GM11168 (cell line): Measurements from ENCODE around the gene STARD10.

Source experiments
- in situ Hi-C: fragments of 300-500 bp; cut with MboI; formaldehyde crosslinking; loops from one replicate; pipeline ENCODE4 v1.12.0; 2022; ENCODE audit warnings: low sequenced_read_pairs; ENCODE audit not compliant: unreplicated experiment

The STARD10 gene

DNA sequence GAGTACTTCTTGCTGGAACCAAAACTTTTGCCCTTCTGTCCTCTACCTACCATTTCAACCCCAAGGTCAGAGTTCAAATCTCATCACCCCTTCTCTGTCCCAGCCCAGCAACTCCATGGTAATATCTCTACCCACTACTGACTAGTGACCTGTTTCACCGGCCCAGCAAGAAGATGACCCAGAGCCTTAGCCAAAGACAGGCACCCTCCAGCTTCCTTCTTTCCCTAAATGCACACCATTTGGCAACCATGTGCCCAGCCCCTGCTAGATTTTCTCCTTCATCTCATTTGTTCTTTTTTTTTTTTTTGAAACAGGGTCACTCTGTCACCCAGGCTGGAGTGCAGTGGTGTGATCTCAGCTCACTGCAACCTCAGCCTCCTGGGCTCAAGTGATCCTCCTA lies 56.5 kb downstream of the STARD10 start:
- in situ Hi-C loops = no loop called here

- in situ Hi-C loops = no loop called here
Observed at GRCh38 chr11:72736452-72737069, 57.3 kb downstream of the STARD10 start.

GRCh38 chr11:72735495-72736027 lies 58.3 kb downstream of the STARD10 start:
- in situ Hi-C loops = no loop called here

- in situ Hi-C loops = no loop called here
Observed at GRCh38 chr11:72732329-72732728, 61.5 kb downstream of the STARD10 start.

DNA sequence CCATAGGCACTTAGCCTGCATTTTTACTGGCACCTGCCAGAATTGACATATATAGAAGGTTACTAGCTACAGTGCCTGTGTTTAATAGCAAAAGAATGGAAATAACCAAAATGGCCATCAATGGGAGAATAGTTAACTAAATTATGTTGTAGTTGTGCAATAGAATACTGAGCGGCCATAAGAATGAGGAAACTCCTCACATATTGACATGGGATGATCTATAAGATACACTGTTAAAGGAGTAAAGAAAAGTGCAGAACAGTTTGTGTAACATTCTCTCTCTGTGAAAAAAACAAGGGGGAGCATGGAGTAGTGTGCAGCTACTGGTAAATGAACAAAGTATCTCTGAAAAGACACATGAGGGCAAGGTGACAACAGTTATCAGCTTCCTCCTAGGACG lies 63.1 kb downstream of the STARD10 start:
- in situ Hi-C loops = no loop called here

DNA sequence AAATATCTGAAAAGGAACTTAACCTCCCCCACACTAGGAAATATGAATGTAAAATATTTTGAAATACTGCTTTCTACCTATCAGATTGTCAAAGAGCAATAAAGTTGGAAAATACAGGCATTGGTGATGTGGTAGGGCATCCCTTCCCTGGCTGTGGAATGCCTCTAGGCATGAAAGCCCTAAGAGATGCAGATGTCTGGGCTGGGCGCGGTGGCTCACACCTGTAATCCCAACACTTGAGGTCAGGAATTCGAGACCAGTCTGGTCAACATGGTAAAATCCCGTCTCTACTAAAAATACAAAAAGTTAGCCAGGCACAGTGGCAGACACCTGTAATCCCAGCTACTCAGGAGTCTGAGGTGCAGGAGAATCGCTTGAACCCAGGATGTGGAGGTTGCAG lies 63.6 kb downstream of the STARD10 start:
- in situ Hi-C loops = no loop called here

DNA sequence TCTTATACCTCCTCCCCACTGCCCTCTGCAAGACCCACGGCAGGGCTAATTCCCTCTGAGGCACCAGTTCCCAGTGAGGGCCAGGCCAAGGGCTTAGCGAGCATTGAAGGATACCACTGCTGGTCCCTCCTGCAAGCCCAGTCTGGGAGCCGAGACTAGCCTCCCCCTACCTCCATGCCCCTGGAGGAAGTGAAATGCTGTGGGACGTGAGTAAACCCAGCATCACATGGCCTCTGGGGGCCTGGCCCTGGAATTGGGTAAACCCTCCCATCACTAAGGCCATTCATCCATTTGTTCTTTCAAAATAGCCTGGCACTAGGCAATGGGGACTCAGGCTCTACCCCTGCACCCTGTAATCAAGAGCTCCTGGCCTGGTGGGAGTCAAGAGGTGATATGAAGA lies 66.3 kb downstream of the STARD10 start:
- in situ Hi-C loops = loop anchor here (5.0 kb wide), 1 partner anchor 70 kb away; no protein-coding TSS in a partner anchor

DNA sequence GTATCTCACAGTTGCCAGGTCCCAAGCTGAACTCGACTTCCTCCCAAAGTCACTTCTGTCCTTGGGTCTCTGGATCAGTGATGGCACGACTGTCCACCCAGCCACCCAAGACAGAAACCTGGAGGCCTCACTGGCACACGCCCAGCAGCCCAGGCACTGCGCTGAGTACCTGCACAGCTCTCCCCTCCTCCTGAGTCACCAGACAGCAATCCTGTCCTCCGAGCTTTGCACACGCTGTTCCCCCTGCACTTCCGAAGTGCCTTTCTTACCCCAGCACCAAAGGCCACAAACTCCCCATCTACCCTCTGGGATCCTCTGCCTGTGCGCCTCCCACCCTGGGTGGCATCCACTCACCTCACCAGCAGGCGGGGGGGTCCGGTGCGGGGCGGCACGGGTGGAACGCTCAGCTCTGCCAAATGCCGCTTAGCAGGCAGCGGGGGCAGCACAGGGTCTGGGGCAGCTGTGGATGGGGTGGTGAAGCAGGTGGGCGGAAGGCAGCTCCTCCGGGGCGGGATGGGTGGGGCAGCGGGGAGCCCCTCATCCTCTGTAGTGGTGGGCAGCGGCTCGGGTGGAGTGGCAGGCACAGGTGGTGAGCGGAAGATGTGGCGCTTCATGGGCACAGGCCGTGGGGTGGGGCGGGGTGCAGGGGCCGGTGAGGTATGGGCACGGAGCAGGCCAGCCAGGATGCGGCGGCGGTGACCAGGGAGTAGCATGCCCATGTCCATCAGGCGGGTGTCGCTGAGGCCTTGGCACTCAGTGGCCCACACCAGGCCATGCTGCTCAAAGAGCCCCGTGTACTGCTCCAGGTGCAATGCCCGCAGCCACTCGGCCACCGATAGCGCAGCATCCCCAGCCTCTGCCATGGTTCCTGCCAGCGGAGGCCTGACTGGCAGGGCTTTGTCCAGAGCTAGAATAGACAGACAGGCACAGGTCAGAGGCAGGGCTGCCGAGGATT lies 67.3 kb downstream of the STARD10 start:
- in situ Hi-C loops = loop anchor here (5.0 kb wide), 1 partner anchor 71 kb away; no protein-coding TSS in a partner anchor

DNA sequence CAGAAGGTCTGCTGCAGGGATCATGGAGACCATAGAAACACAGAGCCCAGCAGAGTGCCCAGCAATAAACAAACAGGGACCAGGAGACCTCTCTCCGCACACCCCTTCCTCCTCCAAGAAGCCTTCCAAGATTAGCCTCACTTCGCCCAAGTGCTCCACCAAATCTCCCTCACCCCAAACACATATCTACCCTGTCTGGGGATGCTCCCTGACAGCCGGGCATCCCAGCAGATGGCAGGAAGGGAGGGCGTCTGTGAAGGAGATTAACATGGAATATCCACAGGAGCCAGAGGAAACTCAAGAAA lies 68.2 kb downstream of the STARD10 start:
- in situ Hi-C loops = loop anchor here (5.0 kb wide), 1 partner anchor 72 kb away; no protein-coding TSS in a partner anchor

GRCh38 chr11:72724851-72725723 lies 68.8 kb downstream of the STARD10 start:
- in situ Hi-C loops = loop anchor here (5.0 kb wide), 1 partner anchor 72 kb away; no protein-coding TSS in a partner anchor

DNA sequence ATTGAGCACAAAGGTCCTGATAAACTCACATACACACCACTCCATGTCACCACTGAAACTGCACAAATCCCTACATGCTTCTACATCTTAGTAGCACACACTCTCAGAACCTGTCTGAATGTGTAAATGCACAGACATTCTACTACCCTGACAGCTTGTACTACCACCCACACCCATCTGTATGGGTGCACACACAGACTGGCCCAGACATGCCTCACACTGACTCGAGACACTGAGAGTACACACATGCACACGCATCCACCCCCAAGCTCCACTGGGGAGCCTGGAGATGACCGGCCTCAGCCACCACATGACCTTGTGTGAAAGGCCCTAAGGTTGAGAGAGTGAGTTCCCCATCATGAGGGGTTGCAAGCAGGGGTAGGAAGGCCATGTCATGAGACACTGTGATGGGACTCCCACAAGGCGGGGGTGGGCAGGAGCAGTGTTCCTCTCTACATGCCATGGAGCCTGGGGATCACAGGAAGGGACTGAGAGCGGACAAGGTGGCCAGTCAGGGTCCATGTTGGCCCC lies 69.8 kb downstream of the STARD10 start:
- in situ Hi-C loops = no loop called here

DNA sequence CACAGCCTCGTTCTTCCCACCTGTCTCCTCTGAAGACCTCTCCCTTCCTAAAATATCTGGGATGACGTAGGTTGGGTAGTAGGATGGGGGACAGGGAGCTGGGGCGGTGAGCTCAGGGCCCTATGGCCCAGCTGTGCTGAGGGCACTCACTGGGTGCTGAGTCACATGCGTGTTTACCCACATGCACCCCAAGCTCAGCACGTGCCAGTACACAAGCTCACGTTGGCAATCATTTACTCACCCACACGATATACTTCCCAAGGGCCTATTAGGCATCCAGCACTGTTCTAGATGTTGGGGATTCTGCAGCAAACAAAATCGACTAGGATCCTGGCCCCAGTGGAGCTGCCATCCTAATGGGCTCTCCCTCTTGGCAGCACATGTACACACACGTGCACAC lies 70.3 kb downstream of the STARD10 start:
- in situ Hi-C loops = no loop called here

DNA sequence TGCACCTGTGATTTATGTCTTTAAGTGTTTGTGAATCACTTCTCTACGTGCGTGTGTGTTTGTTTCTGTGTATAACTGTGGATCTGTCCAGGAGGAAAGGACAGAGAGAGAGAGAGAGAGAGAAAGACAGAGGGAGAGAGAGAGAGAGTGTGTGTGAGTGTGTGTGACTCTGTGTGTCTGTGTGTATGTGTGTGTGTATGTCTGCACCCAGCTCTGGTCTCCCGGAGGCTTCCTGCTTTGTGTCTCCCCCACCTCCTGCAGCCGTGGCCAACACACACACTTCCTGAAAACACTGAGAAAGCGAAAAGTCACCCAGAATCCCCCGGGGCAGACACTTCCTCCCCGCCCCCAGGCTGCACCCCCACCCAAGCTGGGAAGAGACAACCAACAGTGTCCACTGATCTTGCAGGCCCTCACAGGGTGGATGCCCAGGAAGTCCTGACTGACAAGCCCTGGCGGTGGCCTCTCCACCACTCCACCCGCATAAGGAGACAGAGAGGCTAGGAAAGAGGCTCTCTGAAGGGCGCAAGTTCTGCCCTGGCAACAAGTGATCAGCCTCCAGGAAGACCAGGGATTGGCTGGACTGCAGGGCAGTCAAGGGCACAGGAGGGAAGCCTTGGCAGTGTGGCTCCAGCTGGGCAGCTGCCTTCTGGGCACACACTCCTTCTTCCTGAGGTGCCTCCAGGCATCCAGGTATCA lies 71.6 kb downstream of the STARD10 start:
- in situ Hi-C loops = no loop called here

DNA sequence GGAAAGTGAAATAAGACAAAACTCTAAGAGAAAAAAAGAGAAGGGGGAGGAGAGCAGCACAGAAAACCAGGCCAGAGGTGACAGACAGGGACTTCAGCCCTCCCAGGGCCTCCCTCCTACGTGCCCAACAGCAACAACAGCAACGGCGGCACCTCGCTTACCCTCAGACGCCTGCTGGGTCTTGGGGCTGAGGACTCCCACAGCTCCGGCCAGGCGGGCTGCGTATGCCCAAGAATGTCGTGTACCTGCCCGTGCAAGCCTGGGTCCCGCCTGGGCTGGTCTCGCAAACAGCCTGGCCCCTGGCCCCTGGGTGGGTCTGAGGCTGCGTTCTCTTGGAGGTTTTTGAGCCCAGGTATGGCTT lies 72.2 kb downstream of the STARD10 start:
- in situ Hi-C loops = no loop called here

- in situ Hi-C loops = no loop called here
Observed at GRCh38 chr11:72721276-72721675, 72.6 kb downstream of the STARD10 start.

DNA sequence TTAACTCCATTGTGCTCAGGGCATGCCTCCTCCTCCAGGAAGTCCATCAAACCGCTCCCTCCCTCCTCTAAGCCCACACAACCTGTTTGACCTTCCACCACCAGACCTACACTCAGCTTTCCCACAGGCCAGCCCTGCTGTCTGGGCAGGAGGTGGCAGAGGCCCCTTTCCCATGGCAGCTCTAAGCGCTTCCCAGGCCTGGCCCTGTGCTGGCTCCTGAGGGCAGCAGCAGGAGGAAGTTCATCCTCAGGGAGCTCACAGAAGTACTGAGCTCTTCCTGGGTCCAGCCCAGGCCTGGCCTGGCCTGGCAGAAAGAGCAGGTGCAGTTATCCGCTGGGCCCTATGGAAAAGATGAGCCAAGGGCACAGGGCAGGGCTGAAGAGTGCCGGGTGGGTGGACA lies 73.1 kb downstream of the STARD10 start:
- in situ Hi-C loops = no loop called here

DNA sequence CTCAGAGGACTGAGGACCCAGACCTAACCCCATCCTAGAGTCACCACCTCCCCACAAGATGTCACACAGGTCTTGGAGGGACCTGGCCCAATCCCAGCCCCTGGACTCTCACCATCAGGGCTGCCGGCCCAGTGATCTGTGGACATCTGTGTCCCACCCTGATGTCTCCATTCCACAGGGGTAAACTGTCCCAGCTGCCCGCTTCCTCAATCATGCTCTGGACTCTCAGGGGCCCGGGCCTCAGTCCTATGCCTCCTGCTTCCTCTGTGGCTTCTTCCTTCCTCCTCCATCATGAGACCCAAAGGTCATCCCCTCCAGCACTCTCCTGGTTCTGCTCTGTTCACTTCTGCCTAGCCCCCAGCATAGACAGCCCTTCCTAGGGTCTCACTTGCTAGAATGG lies 73.8 kb downstream of the STARD10 start:
- in situ Hi-C loops = no loop called here

DNA sequence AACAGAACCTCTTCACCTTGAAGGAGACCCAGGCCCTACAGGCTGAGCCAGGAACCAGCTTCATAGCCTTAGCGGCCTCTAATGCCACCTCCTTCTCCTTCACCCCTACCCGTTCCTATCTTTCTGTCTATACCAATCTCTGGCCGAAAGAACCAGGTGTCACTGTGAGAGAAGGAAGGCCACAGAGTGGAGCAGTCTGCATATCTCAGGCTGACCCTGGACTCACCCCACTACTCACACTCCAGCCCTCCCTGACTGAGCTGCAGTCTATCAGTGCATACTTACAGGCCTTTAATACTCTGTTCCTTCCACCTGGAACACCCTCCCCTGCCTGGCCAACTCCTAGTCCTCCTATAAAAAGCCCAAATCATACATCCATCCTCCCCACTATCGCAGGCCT lies 74.3 kb downstream of the STARD10 start:
- in situ Hi-C loops = no loop called here

- in situ Hi-C loops = no loop called here
Observed at GRCh38 chr11:72719144-72719543, 74.7 kb downstream of the STARD10 start.

DNA sequence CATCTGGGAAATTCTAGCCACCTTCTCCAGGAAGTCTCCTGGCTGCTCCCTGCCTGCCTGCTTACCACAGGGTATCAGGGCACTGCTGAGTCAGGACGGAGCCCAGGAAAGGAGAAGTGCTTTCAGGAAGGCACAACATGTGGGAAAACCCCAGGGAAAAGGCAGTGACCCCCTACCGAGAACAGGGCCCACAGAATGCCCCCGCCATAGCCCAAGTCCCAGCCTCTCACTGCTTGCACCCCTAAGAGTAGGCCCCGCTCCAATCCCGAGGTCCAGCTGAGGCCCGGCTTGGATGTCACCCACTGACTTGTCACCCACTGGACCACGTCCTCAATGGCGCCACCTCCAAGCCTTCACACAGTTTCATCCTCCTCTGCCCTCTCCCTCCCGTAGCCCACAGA lies 75.7 kb downstream of the STARD10 start:
- in situ Hi-C loops = no loop called here
